Activated naive CD4-positive, alpha-beta T cell treated with anti-CD3 and anti-CD28 coated beads, Interleukin-2, amount 50 U/mL, for 24 hours (primary cell): ENCODE data around the gene DNAAF1.
"Not testable (repeated sequence)": the region's sequence is repeated elsewhere in the genome, so short reads cannot be mapped to it uniquely, and the experiment has no call there.

ENCODE experiments used
- H3K27ac Mint-ChIP-seq: one replicate; pipeline ENCODE4 v1.8.0; 2021; ENCODE audit warnings: mild to moderate bottlenecking, mixed read lengths
- H3K27me3 Mint-ChIP-seq: one replicate; pipeline ENCODE4 v1.8.0; 2021; ENCODE audit warnings: mixed read lengths
- H3K36me3 Mint-ChIP-seq: one replicate; pipeline ENCODE4 v1.8.0; 2021; ENCODE audit warnings: mixed read lengths
- H3K4me1 Mint-ChIP-seq: one replicate; pipeline ENCODE4 v1.8.0; 2021; ENCODE audit warnings: mixed read lengths
- H3K4me3 Mint-ChIP-seq: one replicate; pipeline ENCODE4 v1.8.0; 2021; ENCODE audit warnings: mild to moderate bottlenecking, mixed read lengths
- H3K9me3 Mint-ChIP-seq: one replicate; pipeline ENCODE4 v1.8.0; 2021; ENCODE audit warnings: mixed read lengths

Gene DNAAF1

DNA sequence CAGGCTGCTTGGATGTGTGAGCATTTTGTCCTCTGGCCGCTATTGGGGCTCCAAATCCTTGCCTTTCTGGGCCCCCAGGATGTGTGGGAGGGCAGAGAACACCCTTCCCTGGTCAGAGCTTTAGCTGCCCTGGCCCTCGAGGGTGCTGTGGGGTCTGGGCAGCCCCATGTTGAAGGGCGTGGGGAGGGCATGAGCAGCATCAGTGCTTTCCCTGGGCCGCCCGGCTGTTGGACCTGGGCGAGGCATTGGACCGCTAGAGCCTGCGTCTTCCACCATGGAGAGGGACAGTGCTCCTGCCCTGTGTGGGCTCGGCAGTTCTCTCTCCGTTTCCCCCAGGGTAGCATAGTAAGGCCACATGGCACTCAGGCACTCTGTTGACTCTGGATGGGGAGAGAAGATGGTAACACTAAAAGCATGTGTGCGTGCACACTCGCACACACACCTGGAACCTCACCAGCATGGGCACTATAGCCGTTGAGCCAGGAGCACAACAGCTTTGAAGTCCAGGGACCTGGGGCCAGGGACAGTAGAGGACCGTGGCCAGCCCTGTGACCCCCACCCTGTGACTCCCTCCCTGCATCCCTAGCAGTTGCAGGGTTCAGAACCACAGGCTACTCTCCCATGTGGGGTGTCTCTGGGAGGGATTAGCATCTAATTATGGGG is 52.5 kb downstream of the DNAAF1 start:
- no peaks in the 10 kb centered on the region for H3K9me3 Mint-ChIP-seq
- no peaks in the 10 kb centered on the region for H3K36me3 Mint-ChIP-seq
- no peak overlapping the region for H3K4me3 Mint-ChIP-seq
- no peaks in the 10 kb centered on the region for H3K27me3 Mint-ChIP-seq
- H3K27ac Mint-ChIP-seq = no peak overlapping the region
- H3K4me1 Mint-ChIP-seq = peaks cover 18% of the 10 kb centered on the region

DNA sequence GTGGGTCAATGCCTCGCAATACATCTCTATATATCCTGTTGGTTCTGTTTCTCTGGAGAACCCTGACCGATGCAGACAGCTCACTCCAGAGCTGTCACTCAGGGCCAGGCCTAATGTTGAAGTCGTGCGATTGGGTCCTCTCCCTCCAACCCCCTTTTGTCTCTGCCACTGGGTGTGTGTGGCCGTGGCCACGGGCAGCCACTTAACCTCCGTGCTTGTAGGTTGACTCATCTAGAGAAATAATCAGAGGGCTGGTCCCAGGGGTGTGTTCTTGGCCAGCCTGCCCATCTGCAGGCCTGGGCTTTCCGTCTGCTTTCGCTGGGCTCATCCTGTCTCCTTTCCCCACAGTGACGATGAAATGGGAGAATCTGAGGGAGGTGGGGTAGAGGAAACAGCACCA is 53.3 kb downstream of the DNAAF1 start:
- H3K27me3 Mint-ChIP-seq = no peaks in the 10 kb centered on the region
- no peak overlapping the region for H3K4me3 Mint-ChIP-seq
- H3K36me3 Mint-ChIP-seq = no peaks in the 10 kb centered on the region
- H3K27ac Mint-ChIP-seq = no peak overlapping the region
- peaks cover 12% of the 10 kb centered on the region for H3K4me1 Mint-ChIP-seq
- no peaks in the 10 kb centered on the region for H3K9me3 Mint-ChIP-seq

DNA sequence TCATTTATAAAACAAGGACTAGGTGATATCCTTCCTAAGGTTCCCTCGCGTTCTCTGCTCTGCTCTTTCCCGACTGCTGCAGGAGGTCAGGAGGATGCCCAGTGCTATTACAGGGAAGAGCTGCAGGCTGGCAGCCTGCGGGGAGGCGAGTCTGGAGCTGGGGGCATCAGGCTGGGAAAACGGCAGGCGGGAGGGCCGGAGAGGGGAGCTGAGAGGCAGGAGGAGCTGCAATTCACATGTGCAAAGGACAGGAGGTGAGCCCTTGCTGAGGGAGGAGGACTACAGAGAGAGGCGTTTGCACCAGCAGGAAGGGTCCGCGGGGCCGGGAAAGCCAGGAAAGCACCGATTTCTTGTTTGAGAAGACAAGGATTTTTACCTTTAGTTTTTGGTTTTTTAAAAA is 54.0 kb downstream of the DNAAF1 start:
- Mint-ChIP-seq H3K4me3 (no peak overlapping the region), H3K36me3 (no peaks in the 10 kb centered on the region), H3K4me1 (peaks cover 5% of the 10 kb centered on the region), H3K27ac (no peak overlapping the region), H3K9me3 (no peaks in the 10 kb centered on the region), H3K27me3 (no peaks in the 10 kb centered on the region)

DNA sequence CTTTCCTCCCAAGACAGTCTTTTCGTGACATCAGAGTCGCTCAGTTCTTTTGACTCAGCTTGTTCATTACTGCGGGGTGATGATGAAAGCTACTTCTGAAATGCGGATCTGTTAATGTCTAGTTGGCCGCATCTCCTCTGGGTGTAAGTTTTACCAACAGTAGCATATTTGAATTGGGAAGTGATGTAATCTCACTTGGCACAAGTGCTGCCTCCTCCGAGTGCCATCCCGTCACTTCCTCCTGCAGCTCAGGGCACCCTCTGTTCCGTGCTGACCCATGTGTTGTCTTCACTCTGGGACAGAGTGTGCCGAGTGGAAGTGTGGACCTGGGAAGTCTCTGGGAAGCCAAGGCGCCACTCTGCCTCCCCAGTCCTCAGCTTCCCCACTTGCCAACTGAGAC is 54.8 kb downstream of the DNAAF1 start:
- no peaks in the 10 kb centered on the region for H3K27me3 Mint-ChIP-seq
- no peaks in the 10 kb centered on the region for H3K9me3 Mint-ChIP-seq

DNA sequence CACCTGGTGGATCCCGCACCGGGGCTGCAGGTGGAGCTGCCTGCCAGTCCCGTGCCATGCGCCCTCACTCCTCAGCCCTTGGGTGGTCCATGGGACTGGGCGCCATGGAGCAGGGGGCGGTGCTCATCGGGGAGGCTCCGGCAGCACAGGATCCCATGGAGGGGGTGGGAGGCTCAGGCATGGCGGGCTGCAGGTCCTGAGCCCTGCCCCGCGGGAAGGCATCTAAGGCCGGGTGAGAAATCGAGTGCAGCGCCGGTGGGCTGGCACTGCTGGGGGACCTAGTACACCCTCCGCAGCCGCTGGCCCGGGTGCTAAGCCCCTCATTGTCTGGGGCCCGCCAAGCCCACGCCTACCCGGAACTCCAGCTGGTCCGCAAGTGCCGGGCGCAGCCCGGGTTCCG is 59.4 kb downstream of the DNAAF1 start:
- not testable (repeated sequence) for H3K36me3 Mint-ChIP-seq, H3K9me3 Mint-ChIP-seq, H3K4me1 Mint-ChIP-seq, H3K4me3 Mint-ChIP-seq, H3K27ac Mint-ChIP-seq, H3K27me3 Mint-ChIP-seq

More for the DNA sequence above, 54.8 kb downstream of the DNAAF1 start:
- Mint-ChIP-seq H3K4me1 (no peaks in the 10 kb centered on the region), H3K4me3 (no peak overlapping the region), H3K27ac (no peak overlapping the region), H3K36me3 (no peaks in the 10 kb centered on the region)

DNA sequence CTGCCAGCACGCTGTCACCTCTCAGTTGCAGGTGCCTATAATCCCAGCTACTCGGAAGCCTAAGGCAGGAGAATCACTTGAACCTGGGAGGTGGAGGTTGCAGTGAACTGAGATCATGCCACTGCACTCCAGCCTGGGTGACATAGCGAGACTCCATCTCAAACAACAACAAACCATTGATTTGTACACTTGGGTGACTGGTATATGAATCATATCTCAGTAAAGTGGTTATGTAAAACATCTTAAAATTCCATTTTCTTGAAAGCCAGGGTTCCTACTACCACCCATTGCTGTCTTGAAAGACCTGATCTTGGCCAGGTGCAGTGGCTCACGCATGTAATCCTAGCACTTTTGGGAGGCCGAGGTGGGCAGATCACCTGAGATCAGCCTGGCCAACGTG is 60.0 kb downstream of the DNAAF1 start:
- H3K27me3 Mint-ChIP-seq, H3K4me3 Mint-ChIP-seq, H3K27ac Mint-ChIP-seq, H3K4me1 Mint-ChIP-seq, H3K9me3 Mint-ChIP-seq, H3K36me3 Mint-ChIP-seq: not testable (repeated sequence)

DNA sequence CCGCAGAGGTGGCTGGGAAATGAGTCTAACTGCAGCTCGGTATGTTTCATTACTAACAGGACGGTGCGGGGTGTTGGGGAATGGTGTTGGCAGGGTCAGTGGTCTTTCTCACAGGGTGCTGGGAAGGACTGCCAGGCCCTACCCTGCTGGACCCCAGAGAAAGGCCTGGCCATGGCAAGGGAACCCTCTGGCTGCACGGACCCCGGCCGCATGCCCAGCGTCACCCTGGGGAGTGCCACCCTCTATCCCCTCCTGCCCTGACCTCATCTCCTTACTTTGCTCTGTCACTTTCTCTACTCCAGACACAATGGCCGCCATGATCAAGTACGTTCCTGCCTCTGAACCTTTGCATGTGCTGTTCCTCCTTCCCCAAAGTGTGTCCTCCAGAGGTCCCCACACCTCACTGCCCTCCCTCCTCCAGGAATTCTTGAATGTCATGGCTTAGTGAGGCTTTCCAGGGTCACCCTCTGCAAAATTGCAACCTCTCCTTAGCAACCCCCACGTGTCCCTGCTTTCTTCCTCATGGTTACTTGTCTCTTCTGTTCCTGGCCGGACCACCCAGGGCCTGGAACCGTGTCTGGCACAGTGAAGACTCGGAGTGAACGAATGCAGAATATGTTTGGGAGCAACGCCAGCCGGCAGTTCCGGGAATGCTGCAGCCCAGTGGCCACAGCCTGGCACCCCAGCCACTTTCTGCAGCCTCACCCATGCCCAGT is 61.0 kb downstream of the DNAAF1 start:
- Mint-ChIP-seq H3K4me1 (no peaks in the 10 kb centered on the region), H3K27ac (no peak overlapping the region), H3K27me3 (no peaks in the 10 kb centered on the region), H3K9me3 (no peaks in the 10 kb centered on the region), H3K36me3 (no peaks in the 10 kb centered on the region), H3K4me3 (no peak overlapping the region)

DNA sequence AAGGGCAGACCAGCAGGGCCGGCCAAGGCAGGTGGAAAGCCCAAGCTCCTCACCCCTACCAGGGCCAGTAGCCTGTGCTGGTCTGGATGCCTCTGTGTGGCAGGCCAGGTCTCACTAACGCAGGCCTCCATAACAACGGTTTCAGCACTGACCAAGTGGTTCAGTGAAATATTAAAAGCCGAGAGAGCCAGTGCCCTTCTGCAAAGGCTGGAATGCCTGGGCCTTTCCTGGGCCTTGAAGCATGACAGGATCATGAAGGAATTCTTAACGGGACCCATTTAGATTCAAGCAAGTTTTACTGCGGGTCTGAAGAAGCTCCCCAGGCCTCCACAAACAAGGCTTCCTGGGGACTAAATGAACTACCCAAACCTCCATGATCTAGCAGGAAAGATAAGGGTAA is 62.1 kb downstream of the DNAAF1 start:
- H3K4me1 Mint-ChIP-seq = no peaks in the 10 kb centered on the region
- H3K27me3 Mint-ChIP-seq = no peaks in the 10 kb centered on the region
- no peak overlapping the region for H3K27ac Mint-ChIP-seq
- no peak overlapping the region for H3K4me3 Mint-ChIP-seq
- no peaks in the 10 kb centered on the region for H3K36me3 Mint-ChIP-seq
- H3K9me3 Mint-ChIP-seq = no peaks in the 10 kb centered on the region

DNA sequence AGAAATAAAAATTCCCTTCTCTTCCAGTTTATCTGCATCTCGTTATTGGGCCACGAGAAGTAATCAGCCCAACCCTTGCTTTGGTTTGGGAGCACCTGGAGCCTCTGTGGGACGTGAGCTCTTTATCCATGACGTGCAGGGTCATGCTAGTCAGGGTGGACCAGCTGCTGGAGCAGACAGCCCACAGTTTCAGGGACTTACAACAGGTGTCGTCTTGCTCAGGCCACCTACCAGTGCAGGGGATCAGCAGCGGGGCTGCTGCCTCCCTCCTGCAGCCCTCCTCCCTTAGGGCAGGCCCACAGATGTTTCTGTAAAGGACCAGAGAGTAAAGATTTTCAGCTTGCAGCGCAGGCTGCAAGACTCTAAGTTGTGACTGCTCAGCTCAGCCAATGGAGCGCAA is 62.8 kb downstream of the DNAAF1 start:
- Mint-ChIP-seq H3K4me1 (no peaks in the 10 kb centered on the region), H3K36me3 (no peaks in the 10 kb centered on the region), H3K27me3 (no peaks in the 10 kb centered on the region), H3K4me3 (no peak overlapping the region), H3K27ac (no peak overlapping the region), H3K9me3 (no peaks in the 10 kb centered on the region)

DNA sequence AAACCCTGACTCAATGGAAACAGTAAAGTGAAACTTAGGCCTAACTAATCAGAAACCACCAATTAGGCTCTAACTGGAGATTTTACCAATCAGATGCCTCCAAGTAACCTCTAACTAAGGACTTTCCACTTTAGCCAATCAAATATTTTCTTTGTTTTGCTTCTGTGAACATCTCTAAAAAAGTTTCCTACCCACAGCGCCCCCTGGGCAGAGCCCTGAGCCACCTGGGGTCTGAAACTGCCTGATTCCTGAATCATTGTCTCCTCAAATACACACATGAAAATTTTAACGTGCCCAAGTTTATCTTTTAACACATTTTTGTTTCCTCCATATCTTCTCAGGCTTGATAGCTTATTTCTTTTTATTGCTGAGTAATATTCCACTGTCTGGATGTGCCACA is 64.9 kb downstream of the DNAAF1 start:
- no peaks in the 10 kb centered on the region for H3K36me3 Mint-ChIP-seq
- no peaks in the 10 kb centered on the region for H3K9me3 Mint-ChIP-seq
- H3K27me3 Mint-ChIP-seq = no peaks in the 10 kb centered on the region
- no peaks in the 10 kb centered on the region for H3K4me1 Mint-ChIP-seq
- H3K27ac Mint-ChIP-seq = no peak overlapping the region
- H3K4me3 Mint-ChIP-seq = no peak overlapping the region

DNA sequence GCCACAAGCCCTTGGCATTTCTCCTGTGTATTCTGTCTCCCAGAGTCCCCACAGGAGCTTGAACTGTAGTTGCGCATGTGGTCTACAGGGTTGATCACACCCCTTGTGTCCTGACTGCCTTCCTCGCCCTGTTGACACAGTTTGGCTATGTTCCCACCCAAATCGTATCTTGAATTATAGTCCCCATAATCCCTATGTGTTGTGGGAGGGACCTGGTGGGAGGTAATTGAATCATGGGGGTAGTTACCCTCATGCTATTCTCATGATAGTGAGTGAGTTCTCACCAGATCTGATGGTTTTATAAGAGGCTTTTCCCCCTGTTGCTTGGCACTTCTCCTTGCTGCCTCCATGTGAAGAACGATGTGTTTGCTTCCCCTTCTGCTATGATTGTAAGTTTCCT is 67.0 kb downstream of the DNAAF1 start:
- Mint-ChIP-seq H3K4me3 (no peak overlapping the region), H3K36me3 (no peaks in the 10 kb centered on the region), H3K27me3 (no peaks in the 10 kb centered on the region), H3K4me1 (no peaks in the 10 kb centered on the region), H3K27ac (no peak overlapping the region), H3K9me3 (no peaks in the 10 kb centered on the region)

DNA sequence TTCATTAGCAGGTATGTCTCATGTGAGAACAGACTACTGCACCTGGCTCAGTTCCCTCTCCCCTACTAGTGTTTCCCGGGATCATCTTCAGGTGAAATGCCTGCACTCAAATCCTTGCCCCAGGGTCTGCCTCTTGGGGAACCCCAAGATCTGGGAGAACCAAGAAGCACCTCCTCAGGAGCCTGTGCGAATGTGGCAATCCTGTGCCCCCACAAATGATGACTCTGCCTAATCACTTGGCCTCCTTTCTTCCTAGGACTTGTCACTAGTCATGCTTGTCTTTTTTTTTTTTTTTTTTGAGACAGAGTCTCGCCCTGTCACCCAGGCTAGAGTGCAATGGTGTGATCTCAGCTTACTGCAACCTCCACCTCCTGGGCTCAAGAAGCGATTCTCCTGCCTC is 67.5 kb downstream of the DNAAF1 start:
- no peaks in the 10 kb centered on the region for H3K27me3 Mint-ChIP-seq
- no peaks in the 10 kb centered on the region for H3K36me3 Mint-ChIP-seq
- H3K4me3 Mint-ChIP-seq = no peak overlapping the region
- no peak overlapping the region for H3K27ac Mint-ChIP-seq
- no peaks in the 10 kb centered on the region for H3K4me1 Mint-ChIP-seq
- no peaks in the 10 kb centered on the region for H3K9me3 Mint-ChIP-seq

DNA sequence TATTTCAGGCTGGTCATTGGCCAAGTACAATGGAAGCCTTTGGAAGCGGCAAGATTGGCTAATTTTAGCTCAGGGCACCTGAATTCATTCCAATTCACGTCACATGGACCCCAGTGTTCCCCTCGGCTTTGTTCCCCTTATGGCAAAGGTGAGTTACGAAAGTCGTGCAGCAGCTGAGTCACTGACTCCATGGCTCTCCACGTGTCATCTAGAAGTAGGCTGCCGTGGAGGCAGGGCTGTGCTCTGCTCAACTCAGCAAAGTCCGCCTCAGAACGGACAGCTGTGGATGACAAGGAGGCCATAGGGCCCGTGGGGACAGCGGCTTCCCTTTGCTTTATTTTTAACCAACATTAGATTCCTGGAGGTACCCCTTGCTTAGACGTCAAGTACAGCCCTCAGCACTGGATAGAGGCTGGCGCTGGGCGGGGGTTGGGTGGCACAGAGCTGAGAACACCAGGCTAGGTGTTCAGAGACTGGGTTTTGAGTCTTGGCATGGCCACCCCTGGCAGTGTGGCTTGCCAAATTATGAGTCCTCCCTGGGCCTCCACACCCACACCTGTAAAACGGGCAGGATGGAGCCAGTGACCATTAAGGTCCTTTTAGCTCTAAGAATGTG is 69.5 kb downstream of the DNAAF1 start:
- no peaks in the 10 kb centered on the region for H3K4me1 Mint-ChIP-seq
- H3K27ac Mint-ChIP-seq = no peak overlapping the region
- H3K4me3 Mint-ChIP-seq = no peak overlapping the region
- no peaks in the 10 kb centered on the region for H3K9me3 Mint-ChIP-seq
- no peaks in the 10 kb centered on the region for H3K27me3 Mint-ChIP-seq
- no peaks in the 10 kb centered on the region for H3K36me3 Mint-ChIP-seq

DNA sequence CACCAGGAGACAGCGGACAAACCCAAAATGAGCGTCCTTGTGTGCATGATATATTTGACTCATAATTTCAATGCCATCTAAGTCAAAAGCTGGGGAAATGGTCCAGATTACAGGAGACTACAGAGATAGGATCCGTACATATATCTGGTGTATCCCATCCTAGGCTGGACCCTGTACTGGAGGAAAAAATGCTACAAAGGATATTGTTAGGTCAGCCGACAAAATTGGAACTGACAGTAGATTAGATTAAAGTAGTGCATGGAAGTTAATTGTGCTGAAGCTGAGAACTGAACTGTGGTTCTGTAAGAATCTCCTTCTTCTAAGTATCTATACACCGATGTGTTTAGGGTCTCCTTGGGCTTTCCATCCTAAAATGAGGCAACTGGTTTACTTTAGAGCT is 70.4 kb downstream of the DNAAF1 start:
- no peaks in the 10 kb centered on the region for H3K36me3 Mint-ChIP-seq
- H3K4me3 Mint-ChIP-seq = no peak overlapping the region
- H3K9me3 Mint-ChIP-seq = no peaks in the 10 kb centered on the region
- H3K27me3 Mint-ChIP-seq = no peaks in the 10 kb centered on the region
- no peak overlapping the region for H3K27ac Mint-ChIP-seq
- H3K4me1 Mint-ChIP-seq = no peaks in the 10 kb centered on the region

DNA sequence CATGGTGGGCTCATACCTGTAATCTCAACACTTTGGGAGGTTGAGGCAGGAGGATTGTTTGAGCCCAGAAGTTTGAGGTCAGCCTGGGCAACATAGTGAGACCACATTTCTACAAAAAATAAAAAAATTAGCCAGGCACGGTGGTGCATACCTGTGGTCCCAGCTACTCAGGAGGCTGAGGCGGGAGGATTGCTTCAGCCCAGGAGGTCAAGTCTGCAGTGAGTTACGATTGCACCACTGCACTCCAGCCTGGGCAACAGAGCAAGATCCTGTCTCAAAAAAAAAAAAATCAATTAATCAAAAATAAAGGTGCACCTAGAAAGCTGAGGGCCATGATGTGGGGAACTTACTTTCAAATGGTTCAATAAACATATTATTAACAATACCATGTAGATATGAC is 71.0 kb downstream of the DNAAF1 start:
- H3K4me1 Mint-ChIP-seq, H3K27ac Mint-ChIP-seq, H3K4me3 Mint-ChIP-seq, H3K36me3 Mint-ChIP-seq, H3K27me3 Mint-ChIP-seq, H3K9me3 Mint-ChIP-seq: not testable (repeated sequence)

DNA sequence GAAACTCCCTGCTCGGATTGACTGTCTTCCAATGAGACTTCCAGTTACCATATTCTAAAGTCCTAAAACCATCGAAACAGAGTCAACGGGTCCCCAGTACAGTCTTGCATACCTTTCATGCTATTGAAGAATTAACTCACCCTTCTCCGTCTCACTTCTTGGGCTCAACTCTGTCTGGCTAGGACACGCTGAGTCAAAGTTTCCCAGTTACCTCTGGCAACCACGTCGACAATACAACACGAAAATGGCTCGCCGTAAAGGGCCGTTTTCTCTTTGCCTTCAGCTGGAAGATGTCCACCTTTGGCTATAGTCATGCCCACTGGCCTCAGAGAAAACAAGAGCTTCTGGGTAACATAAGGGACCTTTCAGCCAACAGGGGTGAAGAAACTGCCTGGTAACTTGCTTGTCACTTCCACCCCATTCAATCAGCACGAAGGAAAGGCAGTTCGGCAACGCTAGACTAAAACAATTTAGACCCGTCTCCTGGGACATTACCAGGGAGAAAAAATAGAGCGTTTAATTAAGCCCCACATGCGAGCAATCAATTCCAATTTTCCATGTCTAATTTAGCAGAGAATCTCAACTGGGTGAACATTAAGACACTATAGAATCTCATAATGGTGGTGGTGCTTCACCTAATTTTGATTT is 73.2 kb downstream of the DNAAF1 start:
- Mint-ChIP-seq H3K36me3 (no peaks in the 10 kb centered on the region), H3K27me3 (no peaks in the 10 kb centered on the region), H3K4me1 (no peaks in the 10 kb centered on the region), H3K4me3 (no peak overlapping the region), H3K27ac (no peak overlapping the region), H3K9me3 (no peaks in the 10 kb centered on the region)
